Activated CD4-positive, alpha-beta T cell treated with anti-CD3 and anti-CD28 coated beads for 24 hours (primary cell): Measurements from ENCODE around the gene DNAJB4.
"Not testable (repeated sequence)": the region's sequence is repeated elsewhere in the genome, so short reads cannot be mapped to it uniquely, and the experiment has no call there.

Source experiments
- DNase-seq, 2 donors: peaks; one replicate each; pipeline ENCODE4 v3.0.0-alpha.2; 2020; ENCODE audit warnings: low read depth in 2 of 2

The DNAJB4 gene

DNA sequence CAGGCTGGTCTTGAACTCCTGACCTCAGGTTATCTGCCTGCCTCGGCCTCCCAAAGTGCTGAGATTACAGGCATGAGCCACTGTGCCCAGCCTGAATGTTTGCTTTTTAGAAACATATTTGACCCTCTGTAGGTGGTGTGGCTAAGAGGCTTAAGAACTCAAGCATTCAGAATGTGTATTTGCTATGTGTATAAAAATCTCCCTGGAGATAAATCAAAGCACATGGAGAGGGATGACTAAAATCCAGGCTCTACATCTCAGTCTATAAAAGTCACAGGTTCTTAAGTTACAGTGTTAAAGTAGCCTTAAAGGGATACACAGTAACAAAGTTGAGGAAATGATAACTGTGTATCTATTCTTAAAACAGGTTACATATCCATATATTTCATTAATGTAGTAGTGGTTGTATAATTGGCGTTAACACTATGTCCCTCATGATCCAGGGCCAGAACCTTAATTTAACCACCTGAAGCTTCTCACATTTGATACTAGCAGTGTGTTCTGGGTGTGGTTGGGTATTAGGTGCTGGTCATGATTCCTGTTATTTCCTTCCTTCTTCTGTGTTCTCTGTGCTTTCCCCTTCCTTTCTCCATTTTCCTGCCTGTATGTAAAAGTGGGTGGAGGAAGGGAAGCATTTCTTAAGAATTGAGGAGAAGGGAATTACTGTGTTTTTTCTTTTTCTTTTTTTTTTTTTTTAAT, 57.2 kb downstream of the DNAJB4 start:
- no peak for DNase-seq

DNA sequence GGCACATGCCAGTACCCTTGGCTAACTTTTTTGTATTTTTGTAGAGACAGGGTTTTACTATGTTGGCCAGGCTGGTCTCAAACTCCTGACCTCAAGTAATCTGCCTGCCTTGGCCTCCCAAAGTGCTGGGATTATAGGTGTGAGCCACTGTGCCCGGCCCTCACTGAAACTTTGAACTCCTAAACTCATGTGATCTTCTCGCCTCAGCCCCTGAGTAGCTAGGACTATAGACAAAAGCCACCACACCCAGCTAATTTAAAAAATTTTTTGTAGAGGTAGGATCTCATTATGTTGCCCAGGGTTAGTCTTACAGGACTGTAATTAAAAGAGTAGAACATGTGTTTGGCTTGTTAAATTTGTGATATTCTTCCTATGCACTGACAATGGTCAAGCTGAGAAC, 60.1 kb downstream of the DNAJB4 start:
- DNase-seq: not testable (repeated sequence)
